NB4 (cell line): ENCODE data around the gene FNDC4.

Source experiments
- DNase-seq: peaks from one replicate; pipeline ENCODE4 v3.0.0; 2010; ENCODE audit warnings: low read depth
- H3K4me3 ChIP-seq: one replicate; pipeline ENCODE4 v1.5.1; 2011; ENCODE audit warnings: mild to moderate bottlenecking, low read depth, low read length, moderate library complexity
- MYC ChIP-seq: IDR thresholded peaks from 2 replicates; pipeline ENCODE4 v1.6.1; 2011; ENCODE audit warnings: low read depth, low read length
- POLR2A ChIP-seq: IDR thresholded peaks from 2 replicates; pipeline ENCODE4 v1.6.1; 2011; ENCODE audit warnings: mild to moderate bottlenecking; ENCODE audit not compliant: insufficient read length; ENCODE audit errors: extremely low read depth
- TF ChIP-seq, protein P1 (sequence below): IDR thresholded peaks from one replicate; pipeline ENCODE4 v1.5.1; 2012; ENCODE audit warnings: low read depth, low read length
- TF ChIP-seq, protein P2 (sequence below): IDR thresholded peaks from 2 replicates; pipeline ENCODE4 v1.6.1; 2011; ENCODE audit warnings: low read depth, low read length

Gene FNDC4

DNA sequence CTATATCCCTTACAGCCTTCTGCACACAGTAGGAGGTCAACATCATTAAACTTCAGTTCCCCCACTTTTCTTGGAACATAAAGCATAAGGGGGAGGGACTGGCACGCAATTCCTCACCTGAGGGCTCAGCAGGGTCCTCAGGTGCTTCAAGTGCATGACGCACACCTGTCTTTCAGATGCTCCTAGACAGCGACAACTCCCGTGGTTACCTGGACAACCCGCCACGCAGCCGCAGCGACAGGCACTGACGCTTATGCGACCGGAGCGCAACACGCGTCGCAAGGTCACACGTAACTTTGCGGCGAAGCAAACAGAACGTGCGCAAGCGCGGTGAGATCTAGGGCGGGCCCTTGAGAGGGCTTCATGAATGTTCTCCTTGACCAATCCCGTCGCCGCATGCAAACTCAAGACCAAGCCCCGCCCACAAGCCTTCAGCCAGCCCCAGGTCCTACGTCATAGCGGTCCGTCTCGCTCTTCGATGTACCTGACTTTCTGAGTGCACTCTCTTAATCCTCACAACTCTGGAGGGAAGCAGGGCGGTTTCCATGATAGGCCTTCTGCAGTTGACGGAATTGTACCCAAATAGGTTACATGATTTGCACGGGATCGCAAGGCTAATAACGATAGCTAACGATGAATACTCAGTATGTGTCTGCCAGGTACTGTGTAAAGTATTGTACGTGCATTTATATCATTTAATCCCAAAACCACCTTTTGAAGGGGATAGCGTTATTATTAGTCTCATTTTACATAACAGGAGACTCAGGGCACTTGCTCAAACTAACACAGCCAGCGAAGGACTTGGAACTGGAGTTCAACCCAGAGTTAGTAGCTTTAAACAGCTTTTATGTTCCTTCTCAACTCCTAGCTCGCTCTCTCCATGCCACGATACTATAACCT lies 5.3 kb downstream of the FNDC4 start, which contains the start of gene IFT172:
Gene IFT172, minus strand, starts transcription at position 246 of the 900 bp plus-strand sequence. Its CDS starts 90 bp downstream, at position 156.
- TF ChIP-seq, protein P1, sequence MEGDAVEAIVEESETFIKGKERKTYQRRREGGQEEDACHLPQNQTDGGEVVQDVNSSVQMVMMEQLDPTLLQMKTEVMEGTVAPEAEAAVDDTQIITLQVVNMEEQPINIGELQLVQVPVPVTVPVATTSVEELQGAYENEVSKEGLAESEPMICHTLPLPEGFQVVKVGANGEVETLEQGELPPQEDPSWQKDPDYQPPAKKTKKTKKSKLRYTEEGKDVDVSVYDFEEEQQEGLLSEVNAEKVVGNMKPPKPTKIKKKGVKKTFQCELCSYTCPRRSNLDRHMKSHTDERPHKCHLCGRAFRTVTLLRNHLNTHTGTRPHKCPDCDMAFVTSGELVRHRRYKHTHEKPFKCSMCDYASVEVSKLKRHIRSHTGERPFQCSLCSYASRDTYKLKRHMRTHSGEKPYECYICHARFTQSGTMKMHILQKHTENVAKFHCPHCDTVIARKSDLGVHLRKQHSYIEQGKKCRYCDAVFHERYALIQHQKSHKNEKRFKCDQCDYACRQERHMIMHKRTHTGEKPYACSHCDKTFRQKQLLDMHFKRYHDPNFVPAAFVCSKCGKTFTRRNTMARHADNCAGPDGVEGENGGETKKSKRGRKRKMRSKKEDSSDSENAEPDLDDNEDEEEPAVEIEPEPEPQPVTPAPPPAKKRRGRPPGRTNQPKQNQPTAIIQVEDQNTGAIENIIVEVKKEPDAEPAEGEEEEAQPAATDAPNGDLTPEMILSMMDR: no peak
- peak; percentile 75 for TF ChIP-seq MYC
- peak; percentile 75 for TF ChIP-seq POLR2A
- TF ChIP-seq, protein P2, sequence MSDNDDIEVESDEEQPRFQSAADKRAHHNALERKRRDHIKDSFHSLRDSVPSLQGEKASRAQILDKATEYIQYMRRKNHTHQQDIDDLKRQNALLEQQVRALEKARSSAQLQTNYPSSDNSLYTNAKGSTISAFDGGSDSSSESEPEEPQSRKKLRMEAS: peak; percentile 91
- peak; percentile 100 for DNase-seq
- H3K4me3 ChIP-seq: peak within 1 kb of the TSS; percentile 96

GRCh38 chr2:27489118-27489497 lies 5.9 kb downstream of the FNDC4 start:
- TF ChIP-seq, protein P2: no peak
- TF ChIP-seq, protein P1: no peak
- TF ChIP-seq MYC (no peak), POLR2A (no peak)
- peak; percentile 50 for DNase-seq
- peak overlapping the region; percentile 96 for H3K4me3 ChIP-seq

DNA sequence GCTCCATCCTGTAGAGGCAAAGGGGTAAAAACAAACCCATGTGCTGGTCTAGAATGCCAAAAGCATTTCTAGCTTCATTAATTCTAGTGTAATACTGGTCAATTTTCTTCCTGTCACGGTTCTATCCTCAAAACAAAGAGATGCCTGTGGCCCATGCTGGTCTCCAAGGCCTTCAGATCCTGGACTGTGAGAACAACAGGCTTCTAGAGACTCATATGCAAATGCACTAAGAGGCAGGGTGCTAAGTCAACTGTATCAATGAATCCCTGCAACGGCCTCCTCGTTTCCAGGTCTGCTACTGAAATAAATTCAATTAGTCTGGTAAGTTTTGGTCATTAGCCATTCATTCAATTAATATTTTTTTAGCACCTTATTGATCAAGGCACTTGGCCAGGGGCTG lies 9.5 kb downstream of the FNDC4 start:
- H3K4me3 ChIP-seq: no peak overlapping the region
- no peak for DNase-seq
- TF ChIP-seq, protein P1: no peak
- TF ChIP-seq POLR2A: no peak
- TF ChIP-seq MYC: no peak
- TF ChIP-seq, protein P2: no peak

GRCh38 chr2:27471961-27472360 lies 23.0 kb downstream of the FNDC4 start:
- DNase-seq: no peak
- TF ChIP-seq POLR2A: no peak
- H3K4me3 ChIP-seq: no peak overlapping the region

DNA sequence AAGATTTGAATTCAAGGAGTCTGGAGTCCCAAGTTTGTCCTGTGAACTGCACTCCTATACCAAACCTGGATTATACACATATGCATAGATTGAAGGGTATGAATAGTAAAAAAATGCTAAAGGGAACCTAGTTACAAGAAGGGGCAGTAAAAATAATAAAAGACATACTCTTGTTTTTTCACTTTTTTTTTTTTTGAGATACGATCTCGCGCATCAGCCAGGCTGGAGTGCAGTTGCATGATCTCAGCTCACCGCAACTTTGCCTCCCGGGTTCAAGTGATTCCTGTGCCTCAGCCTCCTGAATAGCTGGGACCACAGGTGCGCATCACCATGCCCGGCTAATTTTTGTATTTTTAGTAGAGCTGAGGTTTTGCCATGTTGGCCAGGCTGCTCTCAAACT lies 30.6 kb downstream of the FNDC4 start:
- DNase-seq: no peak
- H3K4me3 ChIP-seq: no peak overlapping the region
- TF ChIP-seq POLR2A: no peak

DNA sequence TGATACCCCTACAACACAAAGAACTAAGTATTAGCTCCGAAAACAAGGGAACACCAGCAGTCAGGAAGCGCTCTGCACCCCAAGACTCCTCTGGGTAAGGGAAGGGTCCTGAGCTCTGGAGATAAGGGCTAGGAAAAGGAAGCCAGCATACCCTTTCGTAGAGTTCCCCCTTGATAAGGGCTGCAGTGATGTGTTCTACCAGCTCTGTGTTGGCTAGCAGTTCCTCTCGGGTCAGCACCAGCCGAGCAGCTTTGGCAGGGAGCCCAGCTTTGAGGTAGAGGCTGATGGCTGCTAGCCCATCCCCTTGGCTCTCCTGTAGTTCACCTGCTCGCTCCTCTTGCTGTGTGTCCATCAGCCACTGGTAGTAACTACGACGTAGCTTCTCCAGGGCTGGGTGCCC lies 33.9 kb downstream of the FNDC4 start:
- no peak for DNase-seq
- H3K4me3 ChIP-seq: no peak overlapping the region
- no peak for TF ChIP-seq POLR2A
- no peak for TF ChIP-seq MYC
- TF ChIP-seq, protein P2: no peak
- TF ChIP-seq, protein P1: no peak

DNA sequence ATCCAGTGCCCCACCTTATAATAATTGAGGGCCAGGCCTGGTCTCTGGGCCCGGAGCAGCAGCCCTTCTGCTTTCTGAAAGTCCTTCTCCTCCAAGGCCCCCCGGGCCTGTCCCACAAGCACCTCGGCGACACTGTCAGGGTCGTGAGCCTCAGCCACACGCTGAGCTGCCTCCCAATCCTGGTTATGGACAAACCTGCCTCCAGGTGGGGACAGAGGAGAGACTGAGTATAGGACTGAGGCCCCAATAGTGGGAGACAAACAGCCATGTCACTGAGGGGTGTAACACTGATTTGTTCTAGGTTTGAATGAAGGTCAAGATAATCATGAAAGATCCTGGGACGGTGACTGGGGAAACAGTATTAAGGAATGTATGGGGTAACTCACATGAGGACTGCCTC lies 41.0 kb downstream of the FNDC4 start:
- no peak overlapping the region for H3K4me3 ChIP-seq
- DNase-seq: no peak
- TF ChIP-seq POLR2A (no peak), MYC (no peak)
- TF ChIP-seq, protein P1: no peak
- TF ChIP-seq, protein P2: no peak
